Stimulated activated CD4-positive, alpha-beta T cell treated with anti-CD3 and anti-CD28 coated beads, Interleukin-12 subunit alpha, Interleukin-12 subunit beta, amount 100 ng/mL, for 24 hours (primary cell): Measurements from ENCODE around the gene PCDHGC5.
A peak's percentile ranks its signal among the peaks of the same experiment; 100 is the strongest.

Source experiments
- DNase-seq, 2 experiments: peaks; one replicate each; pipeline ENCODE4 v3.0.0-alpha.2; 2020; ENCODE audit warnings: low read depth in 2 of 2

The PCDHGC5 gene

DNA sequence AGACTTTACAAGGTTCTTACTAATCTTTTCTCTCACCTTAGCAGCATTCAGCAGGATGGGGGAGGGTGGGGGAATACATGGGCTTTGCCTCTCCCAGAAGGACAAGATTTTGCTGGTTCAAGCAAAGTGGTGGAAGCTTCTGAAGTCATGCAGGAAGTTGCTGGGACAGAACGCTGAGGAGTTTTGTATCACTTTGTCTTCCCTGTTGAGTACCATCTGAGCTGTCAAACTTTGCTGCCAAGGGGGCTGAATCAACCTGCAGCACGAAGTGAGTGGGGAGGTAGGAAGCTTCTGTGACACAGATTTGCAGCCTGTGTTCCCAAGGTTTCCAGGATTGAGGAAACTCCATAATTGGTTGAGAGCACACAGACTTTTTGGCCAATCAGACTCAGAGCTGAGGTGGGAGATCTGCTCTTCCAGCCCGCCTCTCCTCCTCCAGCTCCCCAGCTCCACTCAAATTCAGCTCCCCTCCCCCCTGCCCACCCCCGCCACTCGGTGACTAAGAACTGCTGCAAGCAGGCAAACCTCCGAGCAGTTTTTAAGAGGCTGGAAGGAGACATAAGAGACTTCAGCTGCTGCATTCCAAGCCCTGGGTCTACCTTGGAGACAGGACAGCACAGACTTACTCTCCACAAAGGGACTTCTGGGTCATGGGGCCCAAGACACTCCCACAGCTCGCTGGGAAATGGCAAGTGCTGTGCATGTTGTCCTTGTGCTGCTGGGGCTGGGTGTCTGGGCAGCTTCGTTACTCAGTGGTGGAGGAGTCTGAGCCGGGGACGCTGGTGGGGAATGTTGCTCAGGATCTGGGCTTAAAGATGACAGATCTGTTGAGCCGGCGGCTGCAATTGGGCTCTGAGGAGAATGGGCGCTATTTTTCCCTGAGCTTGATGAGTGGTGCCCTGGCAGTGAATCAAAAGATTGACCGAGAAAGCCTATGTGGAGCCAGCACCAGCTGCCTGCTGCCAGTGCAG is at the start of gene PCDHGC5:
TSS of gene PCDHGC5 (plus strand) at position 491 of the 971 bp plus-strand sequence. CDS start at position 651, 160 bp downstream.
- DNase-seq: no peak

GRCh38 chr5:141439411-141440141 is 49.3 kb upstream of the PCDHGC5 start:
- DNase-seq: no peak

DNA sequence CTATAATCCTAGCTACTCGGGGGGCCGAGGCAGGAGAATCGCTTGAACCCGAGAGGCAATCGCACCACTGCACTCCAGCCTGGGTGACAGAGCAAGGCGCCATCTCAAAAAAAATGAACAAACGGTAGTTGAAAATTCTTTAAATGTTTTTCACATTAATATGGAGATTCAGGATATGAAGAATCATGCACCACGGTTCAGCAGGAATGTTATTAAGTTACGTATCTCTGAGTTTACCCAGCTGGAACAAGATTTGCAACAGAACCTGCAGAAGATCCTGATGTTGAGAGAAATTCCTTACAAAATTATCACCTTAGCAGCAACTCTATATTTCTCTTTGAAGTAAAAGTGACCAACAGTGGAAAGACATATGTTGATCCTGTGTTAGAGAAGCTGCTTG is 48.5 kb upstream of the PCDHGC5 start:
- no peak for DNase-seq

DNA sequence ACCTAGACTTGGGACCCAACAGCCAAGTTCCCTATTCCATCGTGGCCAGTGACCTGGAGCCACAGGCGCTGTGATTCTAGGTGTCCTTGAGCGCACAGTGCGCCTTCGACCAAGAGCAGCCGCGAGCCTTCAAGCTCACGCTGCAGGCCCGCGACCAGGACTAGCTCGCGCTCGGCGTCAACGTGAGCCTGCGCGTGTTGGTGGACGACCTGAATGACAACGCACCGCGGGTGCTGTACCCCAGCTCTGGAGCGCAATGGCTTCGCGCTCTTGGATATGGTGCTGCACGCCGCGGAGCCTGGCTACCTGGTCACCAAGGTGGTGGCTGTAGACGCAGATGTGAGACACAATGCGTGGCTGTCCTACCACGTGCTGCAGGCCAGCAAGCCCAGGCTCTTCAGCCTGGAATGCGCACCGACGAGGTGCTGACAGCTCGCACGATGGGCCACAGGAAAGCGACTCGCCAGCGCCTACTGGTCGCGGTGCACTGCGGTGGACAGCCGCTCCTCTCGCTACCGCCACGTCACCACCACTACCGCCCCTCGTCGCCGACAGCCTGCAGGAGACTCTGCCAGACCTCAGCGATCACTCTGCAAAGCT is 47.2 kb upstream of the PCDHGC5 start:
- DNase-seq: no peak

DNA sequence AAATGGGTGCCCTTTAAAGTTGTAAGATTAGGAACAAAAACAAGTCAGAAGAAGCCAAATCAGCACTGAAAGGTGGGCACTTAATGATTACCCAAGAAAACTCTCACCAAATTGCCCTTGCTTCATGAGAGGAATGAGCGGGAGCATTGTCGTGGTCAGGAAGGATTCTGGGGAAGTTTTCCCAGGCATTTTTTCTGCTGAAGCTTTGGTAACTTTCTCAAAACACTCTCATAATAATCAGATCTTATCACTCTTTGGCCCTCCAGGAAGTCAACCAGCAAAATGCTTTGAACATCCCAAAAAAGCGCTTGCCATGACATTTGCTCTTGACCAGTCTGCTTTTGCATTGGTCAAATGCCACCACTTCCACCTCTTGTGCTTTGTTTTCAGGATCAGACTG is 23.5 kb upstream of the PCDHGC5 start:
- DNase-seq: no peak

DNA sequence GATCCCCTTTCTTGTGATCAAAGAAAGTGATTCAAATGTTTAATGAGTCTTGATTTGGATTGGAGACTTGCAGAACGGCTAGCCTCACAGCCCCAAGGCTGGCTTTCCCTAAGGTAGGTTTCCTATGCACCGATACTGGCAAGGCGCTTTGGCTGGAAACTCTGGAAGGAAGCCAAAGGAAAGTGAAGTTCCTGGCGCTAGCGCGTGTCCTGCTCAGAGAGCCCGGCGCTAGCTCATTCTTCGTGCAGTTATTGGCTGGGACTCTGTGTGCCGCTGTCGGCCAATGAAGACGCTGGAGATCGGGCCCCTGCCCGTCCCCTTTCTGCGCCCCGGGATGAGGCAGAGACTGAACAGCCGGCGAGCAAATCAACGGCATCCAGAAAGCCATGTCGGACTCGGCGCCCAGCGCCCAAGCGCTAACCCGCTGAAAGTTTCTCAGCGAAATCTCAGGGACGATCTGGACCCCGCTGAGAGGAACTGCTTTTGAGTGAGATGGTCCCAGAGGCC is 13.2 kb upstream of the PCDHGC5 start, which contains the start of gene PCDHGC3:
TSS of gene PCDHGC3 (plus strand) at position 342 of the 507 bp plus-strand sequence. CDS start at position 493, 151 bp downstream.
- peak; percentile 21 to 52 for DNase-seq

GRCh38 chr5:141476132-141476911 is 12.6 kb upstream of the PCDHGC5 start:
- DNase-seq: no peak

DNA sequence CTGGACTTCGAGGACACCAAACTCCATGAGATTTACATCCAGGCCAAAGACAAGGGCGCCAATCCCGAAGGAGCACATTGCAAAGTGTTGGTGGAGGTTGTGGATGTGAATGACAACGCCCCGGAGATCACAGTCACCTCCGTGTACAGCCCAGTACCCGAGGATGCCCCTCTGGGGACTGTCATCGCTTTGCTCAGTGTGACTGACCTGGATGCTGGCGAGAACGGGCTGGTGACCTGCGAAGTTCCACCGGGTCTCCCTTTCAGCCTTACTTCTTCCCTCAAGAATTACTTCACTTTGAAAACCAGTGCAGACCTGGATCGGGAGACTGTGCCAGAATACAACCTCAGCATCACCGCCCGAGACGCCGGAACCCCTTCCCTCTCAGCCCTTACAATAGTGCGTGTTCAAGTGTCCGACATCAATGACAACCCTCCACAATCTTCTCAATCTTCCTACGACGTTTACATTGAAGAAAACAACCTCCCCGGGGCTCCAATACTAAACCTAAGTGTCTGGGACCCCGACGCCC is 11.8 kb upstream of the PCDHGC5 start:
- no peak for DNase-seq

- no peak for DNase-seq
Measured at GRCh38 chr5:141477815-141478214, 11.1 kb upstream of the PCDHGC5 start.

GRCh38 chr5:141478321-141478945 is 10.4 kb upstream of the PCDHGC5 start:
- no peak for DNase-seq

DNA sequence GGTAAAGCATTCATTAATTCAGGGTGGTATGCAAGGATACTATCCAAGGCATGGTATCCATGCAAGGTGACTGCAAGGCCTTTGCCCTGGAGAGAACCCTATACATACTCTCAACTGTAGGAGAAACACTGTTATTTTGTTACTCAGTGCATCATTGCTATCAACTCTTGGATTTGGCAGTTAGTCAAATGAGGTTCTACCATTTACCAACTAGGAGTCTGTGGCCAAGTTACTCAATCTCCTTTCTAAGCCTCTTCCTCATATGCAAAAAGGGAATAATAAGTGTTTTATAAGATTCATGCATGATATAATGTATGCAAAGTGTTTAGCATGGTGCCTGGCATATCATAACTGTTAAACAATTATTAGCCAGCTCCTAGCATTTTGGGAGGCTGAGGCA is 9.1 kb upstream of the PCDHGC5 start:
- no peak for DNase-seq

DNA sequence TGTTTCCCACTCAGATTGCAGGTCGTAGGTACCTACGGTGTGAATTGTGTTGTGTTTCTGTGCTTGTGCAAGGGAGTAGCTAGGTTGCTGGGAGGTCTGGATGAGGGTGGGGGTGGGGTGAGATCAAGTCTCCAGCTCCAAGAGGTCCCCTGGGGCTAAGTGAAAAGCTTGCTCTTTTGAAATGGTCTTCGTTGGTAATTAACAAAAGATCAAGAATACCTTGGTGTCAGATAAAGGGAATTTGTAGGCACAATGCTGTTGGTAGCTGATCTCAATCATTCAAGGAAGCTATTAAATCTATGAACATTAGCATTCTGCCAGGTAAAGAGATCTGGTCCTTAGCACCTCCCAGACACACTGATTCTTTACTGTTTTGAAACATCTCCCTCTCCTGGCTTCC is 5.0 kb upstream of the PCDHGC5 start:
- DNase-seq: no peak

DNA sequence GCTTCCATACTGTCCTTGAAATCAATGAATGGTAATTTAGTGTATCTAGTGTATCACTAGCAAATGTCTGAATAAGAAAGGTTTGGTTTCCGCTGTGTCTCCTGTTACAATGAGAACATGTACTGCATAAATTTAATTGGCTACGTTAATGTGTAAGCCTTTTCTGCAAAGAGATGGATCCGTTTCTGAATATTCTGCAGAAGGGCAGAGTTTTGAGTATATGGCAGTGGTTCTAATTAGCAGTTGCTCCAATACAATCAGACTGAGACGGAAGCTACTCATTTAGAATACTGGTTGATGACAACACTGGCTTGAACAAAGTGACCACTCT is 4.6 kb upstream of the PCDHGC5 start:
- DNase-seq: no peak

DNA sequence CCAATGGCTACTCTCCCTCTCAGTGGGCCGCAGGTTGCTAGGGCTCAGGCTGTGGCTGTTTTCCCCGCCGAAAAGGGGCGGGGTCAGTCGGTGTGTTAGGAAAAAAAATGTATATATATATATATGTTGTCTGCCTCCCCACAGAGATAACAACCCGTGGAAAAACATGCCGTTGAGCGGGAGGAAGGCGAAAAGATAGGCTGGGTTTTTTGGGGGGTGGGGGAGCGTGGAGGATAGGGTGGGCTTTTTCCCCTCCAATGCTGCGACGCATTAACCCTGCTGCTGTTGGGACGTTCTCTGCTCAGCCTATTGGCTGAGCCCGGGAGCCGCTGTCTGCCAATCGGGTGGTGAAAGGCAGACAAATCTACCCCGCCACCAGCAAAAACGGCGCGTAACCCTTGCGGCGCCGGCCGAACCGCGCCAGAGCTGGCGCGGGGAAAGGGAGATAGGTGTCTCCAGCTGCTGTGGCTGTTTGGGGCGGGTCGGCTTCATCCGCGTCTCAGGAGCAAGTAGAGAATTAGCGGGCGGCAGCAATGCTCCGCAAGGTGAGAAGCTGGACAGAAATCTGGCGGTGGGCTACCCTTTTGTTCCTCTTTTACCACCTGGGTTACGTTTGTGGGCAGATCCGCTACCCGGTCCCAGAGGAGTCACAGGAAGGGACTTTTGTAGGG is 4.1 kb upstream of the PCDHGC5 start, which contains the start of gene PCDHGC4:
TSS of gene PCDHGC4 (plus strand) at position 390 of the 671 bp plus-strand sequence. CDS start at position 534, 144 bp downstream.
- no peak for DNase-seq

DNA sequence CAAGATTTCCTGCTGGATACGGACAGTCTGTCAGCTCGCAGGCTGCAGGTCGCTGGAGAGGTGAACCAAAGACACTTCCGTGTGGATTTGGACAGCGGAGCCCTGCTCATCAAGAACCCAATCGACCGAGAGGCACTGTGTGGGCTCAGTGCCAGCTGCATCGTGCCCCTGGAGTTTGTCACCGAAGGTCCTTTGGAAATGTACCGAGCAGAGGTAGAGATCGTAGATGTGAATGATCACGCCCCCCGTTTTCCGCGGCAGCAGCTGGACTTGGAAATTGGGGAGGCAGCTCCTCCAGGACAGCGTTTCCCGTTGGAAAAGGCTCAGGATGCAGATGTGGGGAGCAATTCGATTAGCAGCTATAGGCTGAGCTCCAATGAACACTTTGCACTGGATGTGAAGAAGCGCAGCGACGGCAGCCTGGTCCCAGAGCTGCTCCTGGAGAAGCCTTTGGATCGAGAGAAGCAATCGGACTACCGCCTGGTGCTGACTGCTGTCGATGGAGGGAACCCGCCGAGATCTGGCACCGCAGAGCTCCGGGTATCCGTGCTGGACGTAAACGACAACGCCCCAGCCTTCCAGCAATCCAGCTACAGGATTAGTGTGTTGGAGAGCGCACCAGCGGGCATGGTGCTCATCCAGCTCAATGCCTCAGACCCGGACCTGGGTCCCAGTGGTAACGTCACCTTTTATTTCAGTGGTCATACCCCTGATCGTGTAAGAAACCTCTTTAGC is 3.4 kb upstream of the PCDHGC5 start:
- DNase-seq: no peak

DNA sequence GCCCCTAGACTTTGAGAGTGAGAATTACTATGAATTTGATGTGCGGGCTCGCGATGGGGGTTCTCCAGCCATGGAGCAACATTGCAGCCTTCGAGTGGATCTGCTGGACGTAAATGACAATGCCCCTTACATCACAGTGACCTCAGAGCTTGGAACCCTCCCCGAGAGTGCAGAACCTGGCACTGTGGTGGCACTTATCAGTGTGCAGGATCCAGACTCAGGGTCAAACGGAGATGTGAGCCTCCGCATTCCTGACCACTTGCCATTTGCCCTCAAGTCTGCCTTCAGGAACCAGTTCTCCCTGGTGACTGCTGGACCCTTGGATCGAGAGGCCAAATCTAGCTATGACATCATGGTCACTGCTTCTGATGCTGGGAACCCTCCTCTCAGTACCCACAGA is 2.8 kb upstream of the PCDHGC5 start:
- no peak for DNase-seq

GRCh38 chr5:141487131-141487530 is 1.8 kb upstream of the PCDHGC5 start:
- DNase-seq: no peak

GRCh38 chr5:141489841-141490240 is 960 bp downstream of the PCDHGC5 start:
- no peak for DNase-seq

- DNase-seq: no peak
Measured at GRCh38 chr5:141490271-141490670, 1.4 kb downstream of the PCDHGC5 start.
